ENCODE results near the gene SNX19.

- TF ChIP-seq CTCF (IDR thresholded peaks at IDR 0.05; ENCODE audit: insufficient read depth, low read length, poor library complexity, severe bottlenecking) (no peak), EZH2phosphoT487 (conservative IDR thresholded peaks at IDR 0.05; ENCODE audit: low read length) (no peak)
Measured at GRCh38 chr11:130858215-130858614, 58.1 kb downstream of the SNX19 start.
